A204.1 (cell line): ENCODE results near the gene RSAD2.
"Not testable (repeated sequence)": the region's sequence is repeated elsewhere in the genome, so short reads cannot be mapped to it uniquely, and the experiment has no call there.

ENCODE experiments used
- FAIRE-seq: peaks from 2 replicates; lab custom pipeline; 2012; peaks lifted over from hg19 to GRCh38; lab: Jason Lieb, UNC

RSAD2 gene

DNA sequence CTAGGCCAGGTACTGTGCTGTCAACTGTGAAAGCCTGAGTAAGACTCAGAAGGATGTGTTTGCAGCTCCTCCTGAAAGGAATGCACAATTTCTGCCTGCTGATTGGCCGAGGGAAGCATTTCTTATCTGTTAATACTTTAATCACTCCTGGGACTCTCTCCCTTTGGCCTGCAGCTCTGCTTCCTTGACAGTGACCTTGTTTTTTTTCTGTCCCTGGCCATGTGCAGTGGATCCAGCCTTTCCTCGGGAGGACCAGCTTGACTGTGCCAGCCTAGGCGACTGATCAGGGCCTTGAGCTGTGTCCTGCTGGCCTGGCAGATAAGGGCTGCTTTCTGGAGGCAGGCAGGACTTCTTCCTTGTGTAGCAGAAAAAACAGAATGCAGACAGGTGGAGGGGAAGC, 49.6 kb downstream of the RSAD2 start:
- FAIRE-seq, result no peak

DNA sequence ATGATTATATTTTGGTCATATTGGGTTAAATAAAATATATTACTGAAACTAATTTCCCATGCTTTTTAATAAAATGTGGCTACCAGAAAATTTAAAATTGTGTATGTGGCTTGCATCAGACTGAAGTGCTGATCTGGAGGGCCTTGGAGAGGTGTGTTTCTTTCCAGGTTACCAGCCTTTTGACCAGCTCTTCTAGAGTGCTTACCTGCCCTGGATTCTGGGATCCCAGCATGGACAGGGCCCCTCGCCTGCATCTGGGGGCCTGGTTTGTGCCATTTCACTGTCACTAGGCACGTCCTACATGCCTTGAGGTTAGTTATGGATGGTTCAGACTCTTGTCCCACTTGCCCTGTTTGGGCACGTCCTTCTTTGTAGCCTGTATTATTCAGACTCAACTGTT, 50.2 kb downstream of the RSAD2 start:
- FAIRE-seq, result no peak

- no peak for FAIRE-seq
Measured at GRCh38 chr2:6928452-6928851, 50.9 kb downstream of the RSAD2 start.

DNA sequence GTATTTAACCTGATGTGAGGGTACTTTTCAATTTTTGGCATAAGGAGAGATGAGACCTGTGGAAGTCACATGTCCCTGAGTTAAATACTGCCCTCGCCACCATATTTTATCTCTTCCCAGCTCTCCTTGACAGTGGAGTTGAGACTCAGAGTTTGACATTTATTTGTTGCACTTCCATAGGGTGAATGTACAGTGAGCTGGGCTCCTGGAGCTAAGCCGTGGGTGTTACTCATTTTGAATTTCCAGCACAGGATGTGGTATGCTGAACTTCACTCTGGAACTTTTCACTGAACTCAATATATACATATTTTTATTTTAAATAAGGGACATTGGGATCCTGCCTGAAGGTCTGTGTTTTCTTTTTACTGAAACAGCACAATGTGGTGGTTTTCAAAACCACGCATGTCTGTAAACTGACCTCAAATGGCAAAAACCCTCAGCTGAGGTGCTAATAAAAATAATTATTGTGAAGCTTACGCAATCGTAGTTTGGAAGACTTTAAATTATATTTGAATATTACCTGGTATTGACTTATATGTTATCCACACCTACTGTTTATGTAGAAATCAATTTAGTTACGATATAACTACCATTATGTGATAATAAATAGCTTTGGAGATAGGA, 51.7 kb downstream of the RSAD2 start:
- FAIRE-seq, result no peak

GRCh38 chr2:6930923-6931647, 53.5 kb downstream of the RSAD2 start:
- FAIRE-seq, result no peak

- FAIRE-seq, result no peak
Measured at GRCh38 chr2:6931753-6932152, 54.2 kb downstream of the RSAD2 start.

DNA sequence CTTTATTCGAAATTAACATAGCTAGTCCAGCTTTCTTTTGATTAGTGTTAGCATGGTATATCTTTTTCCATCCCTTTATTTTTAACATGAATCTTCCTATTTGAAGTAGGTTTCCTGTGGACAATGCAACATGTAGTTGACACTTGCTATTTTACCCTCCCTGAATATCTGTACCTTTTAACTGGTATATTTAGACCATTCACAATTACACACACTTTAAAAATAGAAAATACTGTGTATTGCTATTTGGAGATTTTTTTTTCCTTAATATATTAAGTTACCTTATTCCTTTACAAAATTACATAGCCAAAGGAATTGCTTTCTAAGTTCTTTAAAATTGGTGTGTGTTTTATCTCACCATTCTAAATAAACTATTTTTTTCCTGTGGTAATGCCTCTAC, 54.6 kb downstream of the RSAD2 start:
- FAIRE-seq, result no peak

DNA sequence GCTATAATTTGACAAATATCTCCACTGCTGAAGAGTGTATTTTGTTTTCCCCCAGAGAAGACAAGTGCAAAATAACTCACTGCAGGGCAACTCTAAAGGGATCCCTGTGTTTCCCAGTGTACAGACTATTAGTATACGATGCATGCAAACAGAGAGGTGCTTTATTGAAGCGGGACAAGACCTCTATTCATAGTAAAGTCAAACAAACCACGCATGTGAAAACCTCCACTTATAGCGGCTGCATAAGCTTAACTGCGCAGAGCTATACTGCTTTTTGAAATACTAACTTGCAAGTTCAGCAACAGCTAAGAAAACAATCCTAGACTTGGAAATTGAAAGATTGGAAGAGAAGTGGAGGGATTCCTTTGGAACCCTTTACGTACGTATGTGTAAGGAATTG, 55.3 kb downstream of the RSAD2 start:
- no peak for FAIRE-seq

DNA sequence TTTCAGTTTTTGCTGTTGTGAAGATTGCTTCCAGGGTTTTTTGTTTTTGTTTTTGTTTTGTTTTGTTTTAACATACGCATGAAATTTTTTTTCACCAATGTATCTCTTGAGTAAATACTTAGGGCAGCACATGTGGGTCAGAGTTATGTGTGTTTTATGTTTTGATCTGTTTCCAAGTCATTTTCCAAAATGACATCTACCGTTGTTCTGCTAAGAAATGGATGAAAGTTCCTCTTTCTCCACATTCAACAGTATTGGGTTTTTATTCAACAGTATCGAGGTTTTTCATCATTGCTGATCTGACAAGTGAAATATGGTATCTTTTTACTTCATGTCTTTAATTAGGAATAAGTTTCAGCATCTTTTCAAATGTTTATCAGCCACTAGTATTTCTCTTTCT, 56.3 kb downstream of the RSAD2 start:
- FAIRE-seq, result no peak

DNA sequence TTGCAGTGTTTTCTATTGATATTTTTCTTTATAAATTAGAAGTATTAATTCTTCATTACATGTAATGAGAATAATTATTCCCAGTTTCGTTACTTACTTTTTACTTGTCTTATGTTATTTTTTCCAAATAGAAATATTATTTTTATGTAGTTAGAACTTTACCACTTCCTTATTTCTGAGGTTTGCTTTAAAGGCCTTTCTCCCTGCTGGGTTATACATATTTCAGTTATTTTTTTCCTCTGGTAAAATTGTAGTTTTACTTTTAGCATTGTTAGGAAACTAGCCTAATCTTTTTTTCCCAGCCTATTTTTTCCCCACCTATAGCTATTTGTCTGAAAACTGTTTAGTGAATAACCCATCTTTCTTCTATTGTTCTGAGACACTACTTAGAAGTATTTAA, 56.8 kb downstream of the RSAD2 start:
- FAIRE-seq, result no peak

DNA sequence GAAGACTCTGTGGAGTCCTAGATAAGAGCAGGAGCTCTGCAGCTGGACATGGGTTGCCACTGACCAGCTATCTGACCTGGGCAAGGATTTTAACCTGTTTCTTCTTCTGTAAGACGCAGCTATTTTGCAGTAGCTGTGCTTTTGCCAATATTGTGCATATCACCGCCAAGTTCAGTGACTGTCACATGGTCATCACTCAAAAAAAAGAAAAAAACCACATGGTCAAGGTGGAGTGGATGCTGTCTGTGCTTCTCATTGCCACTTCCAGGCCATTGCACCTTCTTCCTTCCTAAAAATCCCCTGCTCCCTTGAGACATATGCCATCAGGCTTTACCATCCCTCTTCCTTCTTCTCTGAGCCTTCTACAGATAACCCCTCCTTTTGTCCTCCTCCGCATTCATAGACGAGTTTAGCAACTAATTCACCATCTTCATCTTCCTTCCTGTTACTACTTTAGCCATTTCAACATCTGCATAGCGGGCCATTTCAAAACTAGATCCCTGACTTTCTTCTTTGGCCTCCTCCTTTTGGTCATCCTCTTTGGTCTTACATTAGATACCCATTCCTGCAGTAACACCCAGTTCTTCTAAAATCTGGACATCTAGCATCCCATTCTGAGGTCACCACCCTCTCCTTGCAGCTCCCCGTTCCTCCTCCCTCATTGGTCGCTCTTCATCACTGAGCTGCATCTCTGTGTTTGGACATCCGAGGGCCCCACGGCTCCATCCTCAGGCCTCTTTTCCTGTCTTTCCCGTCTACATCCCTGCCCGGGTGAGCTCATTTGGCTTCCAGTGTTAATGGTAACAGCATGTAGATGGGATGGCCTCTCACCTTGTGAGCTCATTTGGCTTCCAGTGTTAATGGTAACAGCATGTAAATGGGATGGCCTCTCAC, 57.4 kb downstream of the RSAD2 start:
- no peak for FAIRE-seq

DNA sequence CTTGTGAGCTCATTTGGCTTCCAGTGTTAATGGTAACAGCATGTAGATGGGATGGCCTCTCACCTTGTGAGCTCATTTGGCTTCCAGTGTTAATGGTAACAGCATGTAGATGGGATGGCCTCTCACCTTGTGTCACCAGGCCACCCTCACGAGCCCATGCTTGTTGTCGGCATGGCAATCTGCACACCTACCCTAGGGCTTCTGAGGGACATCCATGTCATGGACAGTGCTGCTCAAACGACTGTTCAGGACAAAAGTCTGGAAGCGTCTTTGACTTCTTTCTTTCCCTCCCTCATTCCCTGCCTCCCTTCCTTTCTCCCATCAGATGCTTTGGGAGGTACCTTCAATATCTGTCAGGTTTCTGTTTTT, 58.1 kb downstream of the RSAD2 start:
- not testable (repeated sequence) for FAIRE-seq

GRCh38 chr2:6937157-6937556, 59.6 kb downstream of the RSAD2 start:
- FAIRE-seq, result no peak

DNA sequence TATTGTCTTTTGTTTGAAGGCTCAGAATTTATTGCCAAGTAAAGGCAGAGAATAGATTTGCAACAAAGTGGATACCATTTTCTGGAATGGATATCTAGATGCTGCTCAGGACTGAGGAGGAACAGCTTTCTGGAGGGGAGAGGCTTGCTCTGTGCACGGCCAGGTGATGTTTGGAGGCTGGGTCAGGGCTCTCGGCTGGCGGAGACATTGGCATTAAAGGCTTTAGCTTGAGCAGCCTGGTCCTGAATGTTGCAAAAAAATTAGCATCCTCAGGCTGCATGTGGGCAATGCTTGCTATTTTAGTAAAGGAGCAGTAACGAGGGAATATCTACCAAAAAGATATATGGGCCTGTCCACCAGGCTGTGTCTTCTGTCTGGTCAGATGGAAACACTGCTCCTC, 60.0 kb downstream of the RSAD2 start:
- FAIRE-seq, result no peak

GRCh38 chr2:6939071-6939470, 61.5 kb downstream of the RSAD2 start:
- FAIRE-seq, result no peak

DNA sequence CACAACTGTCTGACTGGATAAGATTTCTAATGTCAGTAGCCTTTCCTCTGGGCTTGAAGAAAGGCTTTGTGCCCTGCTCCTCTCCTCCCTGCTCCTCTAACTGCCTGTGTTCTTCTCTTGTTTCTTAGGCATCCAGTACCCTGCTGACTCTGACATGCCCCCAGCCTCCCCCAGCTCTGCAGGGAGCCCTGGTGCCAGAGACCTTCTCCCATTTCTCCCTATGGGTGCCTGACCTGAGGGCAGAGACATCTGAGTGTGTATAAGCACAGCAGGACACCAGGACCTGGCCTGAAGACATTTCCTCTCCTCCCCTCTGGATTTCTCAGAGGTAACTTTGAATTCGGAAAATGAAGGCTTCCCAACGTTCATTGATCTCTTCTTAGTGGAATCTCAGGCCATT, 63.2 kb downstream of the RSAD2 start:
- no peak for FAIRE-seq

- no peak for FAIRE-seq
Measured at GRCh38 chr2:6941299-6942046, 63.9 kb downstream of the RSAD2 start.

DNA sequence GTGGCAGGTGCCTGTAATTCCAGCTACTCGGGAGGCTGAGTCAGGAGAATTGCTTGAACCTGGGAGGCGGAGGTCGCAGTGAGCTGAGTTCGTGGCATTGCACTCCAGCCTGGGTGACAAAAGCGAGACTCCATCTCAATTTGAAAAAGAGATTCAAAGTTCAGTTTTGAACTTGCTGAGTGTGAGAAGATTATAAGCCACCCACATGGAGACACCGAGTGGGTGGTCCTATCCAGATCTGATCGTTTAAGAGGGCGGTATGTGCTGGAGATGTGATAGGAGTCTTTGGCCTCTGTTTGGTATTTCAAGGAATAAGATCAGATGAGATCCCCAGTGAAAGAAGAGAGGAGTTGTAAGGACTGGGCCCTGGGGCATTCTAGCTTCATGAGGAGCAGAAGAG, 65.3 kb downstream of the RSAD2 start:
- no peak for FAIRE-seq

DNA sequence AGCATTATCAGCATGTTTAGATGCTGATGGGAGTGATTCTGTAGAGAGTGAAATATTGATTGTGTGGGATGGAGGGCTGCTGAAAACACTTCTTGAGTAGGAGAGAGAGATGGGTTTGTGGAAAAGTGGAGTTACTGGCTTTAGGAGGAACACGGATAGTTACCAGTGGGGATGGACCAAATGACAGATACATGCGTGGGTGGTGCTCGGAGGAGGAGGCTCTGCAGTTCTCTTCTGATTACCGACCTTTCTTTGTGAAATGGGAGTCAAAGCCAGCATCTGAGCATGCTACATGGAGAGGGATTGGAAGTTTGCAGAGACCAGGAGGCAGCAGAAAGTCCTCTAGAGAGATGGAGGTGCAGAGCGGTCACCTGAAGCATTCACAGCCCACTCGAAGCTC, 65.9 kb downstream of the RSAD2 start:
- FAIRE-seq, result no peak

GRCh38 chr2:6943971-6944370, 66.4 kb downstream of the RSAD2 start:
- no peak for FAIRE-seq

DNA sequence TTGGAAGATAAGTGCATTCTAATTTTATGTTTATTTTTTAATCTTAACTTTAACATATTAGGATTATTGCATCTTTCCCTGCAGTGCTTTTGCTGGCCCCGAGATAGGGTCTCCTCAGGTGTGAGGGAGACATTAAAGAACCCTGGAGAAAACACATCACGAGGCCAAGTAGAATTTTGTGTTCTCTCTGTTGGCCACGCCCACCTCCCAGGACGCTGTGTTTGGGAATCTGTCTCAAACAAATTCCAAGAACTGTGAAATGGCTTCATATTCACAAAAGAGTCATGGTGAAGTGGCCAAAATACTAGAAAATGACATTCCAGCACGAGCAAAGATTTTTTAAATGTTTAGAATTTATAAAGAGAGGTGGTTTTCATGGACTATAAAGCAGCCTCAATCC, 67.0 kb downstream of the RSAD2 start:
- no peak for FAIRE-seq

DNA sequence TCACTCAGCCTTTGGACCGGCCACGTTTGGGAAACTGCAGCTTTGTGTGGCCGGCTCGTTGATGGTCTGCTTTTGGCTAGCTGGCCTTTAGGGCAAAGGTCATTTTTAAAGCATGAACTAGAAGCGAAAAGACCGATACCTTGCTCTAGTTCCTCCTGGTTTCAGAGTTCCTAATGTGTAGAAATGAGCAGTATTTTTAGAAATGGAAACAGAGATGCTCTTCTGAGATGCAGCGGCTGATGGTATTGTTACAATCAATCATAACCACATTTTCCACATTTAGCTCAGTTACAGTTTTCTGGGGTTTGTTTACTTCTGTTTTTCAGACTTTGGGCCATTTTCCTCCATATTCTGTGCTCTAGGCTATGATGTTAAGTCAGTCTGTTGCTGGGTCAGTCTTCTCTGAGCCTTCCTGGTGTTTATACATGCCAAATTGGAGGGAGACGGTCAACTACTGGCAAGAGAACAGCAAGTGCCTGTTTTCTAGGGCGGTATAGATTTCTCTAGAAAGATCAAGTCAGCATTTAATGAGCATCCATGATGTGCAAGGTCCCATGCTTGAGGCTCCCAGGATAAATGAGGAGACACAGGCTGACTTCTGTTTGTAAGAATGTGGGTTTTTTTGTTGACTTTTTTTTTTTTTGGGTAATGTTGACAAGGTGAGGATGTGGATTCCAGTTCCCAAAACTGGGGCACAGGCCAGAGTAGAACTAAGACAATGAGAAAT, 67.7 kb downstream of the RSAD2 start:
- no peak for FAIRE-seq
